Measurements from ENCODE around the gene ACP1. TPM values are rescaled to one million over a fixed set of nuclear protein-coding genes. Genes with fewer than 3 reads are reported as not detected.
A peak's percentile ranks its signal among the peaks of the same experiment; 100 is the strongest.

ACP1 gene
- total RNA-seq, 1 experiment from 2014 or later = 195 TPM

DNA sequence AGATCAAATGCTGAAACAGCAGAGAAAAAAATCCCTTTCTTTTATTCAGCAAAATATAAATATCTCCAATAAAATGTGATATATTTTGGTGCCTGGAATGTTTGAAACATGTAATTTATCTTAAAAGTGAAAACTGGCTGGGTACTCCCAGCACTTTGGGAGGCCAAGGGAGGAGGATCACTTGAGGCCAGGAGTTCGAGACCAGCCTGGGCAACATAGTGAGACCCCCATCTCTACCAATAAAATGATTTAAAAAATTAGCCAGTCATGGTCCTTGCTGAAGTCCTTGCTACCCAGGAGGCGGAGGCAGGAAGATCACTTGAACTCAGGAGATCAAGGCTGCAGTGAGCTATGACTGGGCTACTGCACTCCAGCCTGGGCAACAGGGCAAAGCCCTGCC is 9.6 kb upstream of the ACP1 start:
- DNase-seq (ENCODE audit: low read depth) = no peak

DNA sequence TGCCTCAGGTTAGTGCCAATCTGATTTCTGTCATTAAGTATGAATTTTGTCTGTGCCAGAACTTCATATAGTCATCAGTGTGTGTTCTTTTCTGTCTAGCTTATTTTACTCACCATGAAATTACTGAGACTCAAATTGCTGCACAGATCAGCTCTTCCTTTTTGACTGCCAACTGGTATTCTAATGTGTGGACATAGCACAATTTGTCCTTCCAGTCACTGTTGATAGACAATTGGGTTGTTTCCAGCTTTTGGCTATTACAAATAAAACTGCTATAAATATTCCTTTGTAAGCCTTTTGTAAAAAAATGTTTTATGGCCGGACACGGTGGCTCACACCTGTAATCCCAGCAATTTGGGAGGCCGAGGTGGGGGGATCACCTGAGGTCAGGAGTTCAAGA is 8.7 kb upstream of the ACP1 start:
- no peak for DNase-seq (ENCODE audit: low read depth)

DNA sequence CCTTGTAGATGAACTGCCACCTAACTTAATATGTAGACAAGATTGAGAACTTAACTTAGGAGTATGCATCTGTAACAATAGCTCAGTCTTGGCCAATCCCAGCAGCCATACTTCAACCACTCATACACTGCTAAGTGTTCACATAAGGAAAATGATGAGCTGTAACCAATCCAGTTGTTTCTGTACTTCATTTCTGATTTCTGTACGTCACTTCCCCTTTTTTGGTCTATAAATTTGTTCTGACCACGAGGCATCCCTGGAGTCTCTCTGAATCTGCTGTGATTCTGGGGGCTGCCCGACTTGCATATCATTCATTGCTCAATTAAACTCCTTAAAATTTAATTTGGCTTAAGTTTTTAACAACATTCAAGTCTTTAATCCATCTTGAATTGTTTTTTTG is 7.3 kb upstream of the ACP1 start:
- DNase-seq (ENCODE audit: low read depth) = no peak

DNA sequence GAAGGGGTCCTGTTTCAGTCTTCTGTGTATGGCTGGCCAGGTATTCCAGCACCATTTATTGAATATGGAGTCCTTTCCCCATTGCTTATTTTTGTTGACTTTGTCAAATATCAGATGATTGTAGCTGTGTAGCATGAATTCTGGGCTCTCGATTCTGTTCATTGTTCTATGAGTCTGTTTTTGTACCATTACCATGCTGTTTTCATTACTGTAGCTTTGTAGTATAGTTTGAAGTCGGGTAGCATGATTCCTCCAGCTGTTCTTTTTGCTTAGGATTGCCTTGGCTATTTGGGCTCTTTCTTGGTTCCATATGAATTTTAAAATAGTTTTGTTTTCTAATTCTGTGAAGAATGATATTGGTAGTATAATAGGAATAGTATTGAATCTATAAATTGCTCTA is 6.9 kb upstream of the ACP1 start:
- DNase-seq (ENCODE audit: low read depth) = no peak

DNA sequence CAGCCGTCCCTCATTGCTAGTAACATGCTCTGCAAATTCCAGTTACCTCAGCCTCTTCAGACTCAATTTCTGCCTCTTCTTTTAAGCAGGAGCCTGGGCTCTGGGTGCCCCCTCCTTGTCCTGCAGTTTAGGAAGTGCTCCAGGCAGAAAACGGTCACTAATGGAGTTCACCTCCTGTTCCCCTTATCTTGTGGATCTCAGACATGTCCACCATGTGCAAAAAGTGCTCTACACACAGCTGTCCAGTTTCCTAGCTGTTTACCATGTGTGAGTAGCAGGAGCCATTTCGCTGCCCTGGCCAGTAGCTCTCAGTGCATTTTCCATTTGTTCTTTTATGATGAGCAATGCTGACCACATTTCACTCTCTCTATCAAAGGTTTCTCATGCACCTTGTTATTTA is 5.8 kb upstream of the ACP1 start:
- no peak for DNase-seq (ENCODE audit: low read depth)

DNA sequence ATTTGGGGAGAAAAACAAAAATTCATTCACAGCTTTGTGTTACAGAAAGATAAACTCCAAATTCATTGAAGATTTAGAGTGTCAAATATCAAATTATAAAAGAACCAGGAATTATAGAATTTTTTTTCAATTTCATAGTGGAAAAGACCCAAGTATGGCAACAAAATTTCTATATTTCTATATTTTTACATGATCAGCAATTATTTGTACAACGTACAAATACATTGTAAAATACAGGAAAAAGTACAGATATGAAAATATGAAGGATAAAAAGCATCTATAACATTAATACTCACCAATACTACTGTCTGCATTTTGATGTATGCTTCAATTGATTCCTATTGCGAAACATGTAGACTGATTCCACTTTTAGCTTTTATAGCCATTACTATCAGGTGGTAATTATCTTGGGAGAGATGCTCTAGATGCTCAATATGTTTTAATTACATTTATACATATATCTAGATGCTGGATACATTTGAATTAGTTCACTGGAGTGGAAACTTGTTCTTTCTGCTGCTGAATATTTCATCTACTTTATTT is 4.9 kb upstream of the ACP1 start:
- DNase-seq (ENCODE audit: low read depth) = no peak

DNA sequence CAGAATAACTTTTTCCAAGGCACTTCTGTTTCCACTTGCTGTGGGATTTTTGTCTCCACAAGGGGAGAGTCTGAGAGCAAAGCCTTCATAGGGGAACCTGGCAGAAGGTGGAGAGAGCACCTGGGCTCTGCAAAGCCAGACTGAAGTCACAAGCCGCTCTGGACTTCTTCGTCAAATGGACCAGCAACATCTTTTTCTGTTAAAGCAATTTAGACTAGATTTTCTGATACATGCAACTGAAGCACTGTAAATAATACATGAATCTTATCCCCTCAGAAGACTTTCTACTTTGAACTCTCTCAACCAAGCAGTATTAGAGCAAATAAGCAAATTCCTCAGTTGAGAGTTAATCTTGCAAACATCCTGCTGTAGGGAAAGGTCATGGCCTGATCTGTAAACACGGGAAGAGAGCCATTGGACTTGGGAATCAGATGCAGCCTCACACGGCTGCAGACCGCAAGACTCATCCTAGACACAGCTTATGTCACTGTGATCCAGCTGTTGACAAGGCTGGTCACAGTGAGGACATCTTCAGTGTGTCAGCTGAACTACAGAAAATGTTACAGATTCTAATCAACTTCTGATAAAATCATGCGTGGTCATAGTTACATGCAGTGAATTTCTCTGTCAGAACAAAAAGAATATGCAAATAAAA is 4.1 kb upstream of the ACP1 start:
- no peak for DNase-seq (ENCODE audit: low read depth)

DNA sequence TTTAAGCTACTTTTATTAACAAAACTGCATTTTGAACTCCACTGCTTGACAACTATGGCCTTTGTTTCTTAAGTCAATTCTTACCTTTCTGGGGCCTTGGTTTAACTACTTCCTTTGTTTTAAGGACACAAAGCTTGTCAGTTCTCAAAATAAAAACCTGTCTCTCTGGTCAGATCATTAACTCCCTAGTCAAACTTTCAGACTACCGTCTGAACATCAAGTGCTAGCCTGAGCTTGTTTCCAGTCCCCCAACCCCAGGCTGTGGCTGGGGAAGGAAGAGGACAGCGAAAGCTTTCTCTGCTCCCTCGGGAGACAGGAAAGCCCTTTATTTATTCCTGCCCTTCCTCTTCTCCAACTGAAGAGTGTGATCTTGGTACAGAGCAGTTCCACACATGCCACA is 2.6 kb upstream of the ACP1 start:
- no peak for DNase-seq (ENCODE audit: low read depth)

DNA sequence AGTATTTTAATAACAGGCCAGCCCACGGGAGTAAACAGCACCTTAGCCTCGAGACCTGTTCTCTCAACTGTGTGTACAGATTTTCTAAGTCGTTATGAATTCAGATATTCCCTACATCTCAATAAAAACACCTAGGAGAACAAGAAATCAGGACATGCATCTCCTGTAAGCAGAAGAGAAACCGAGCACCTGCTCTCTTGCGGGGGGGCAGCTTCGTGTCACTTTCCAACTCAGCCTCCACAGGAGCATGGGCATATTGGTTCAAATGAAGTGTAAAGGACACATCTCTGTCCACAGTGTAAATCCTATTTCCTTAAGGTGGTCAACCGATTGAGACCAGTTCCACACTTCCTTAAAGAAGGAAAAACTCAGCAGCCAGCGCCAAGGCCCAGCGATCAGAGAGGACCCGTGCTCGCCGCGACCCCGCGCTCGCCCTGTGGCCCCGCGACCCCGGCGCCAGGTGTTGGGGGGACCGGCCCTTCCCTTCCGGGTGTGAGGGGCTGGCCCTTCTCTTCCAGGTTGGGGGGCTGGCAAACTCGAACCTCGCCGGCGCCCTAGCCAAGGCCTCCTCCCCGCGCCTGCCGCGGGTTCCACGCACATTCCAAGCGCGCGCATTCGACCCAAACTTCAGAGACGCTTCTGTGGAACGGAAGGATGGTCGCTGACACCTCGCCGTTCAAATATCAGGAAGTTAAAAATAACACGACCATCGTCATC is 1.6 kb upstream of the ACP1 start:
- no peak for DNase-seq (ENCODE audit: low read depth)

DNA sequence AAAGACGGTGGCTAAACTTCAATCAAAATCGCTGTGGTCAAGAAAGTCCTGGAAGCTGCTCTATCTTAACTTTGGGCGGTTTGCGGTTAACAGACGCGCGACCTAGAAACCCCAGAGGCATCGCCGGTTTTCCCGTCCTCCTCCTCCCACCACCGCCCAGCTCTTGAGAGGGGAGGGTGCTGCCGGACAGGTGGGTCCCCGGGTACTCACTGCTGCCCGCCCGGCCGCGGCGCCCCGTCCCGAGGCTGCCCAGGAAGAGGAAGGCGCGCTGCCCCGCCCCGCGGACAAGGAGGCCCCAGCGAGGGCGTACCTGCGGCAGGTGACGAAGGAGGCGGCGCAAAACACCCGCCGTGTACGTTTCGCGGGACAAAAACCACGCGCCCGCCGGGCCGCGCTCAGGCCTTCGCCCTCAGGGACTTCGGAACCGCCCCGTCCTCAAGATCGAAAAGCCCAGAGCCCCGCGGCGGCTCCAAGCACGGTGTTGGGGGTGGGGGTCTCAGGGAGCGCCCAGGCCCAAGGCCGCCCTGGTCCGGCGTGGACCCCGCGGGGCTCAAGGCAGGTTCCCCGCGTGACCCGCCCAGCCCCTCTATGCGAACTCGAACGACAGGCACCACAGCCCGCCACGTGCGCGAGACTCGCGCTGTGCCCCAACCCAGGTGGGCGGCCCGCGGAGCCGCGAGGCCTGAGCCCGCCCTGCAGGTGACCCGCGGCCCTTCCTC is 814 bp upstream of the ACP1 start, which contains the start of gene SH3YL1:
TSS of gene SH3YL1 (minus strand) at position 259 of the 719 bp plus-strand sequence. CDS start at position 211, 48 bp downstream.
- DNase-seq (ENCODE audit: low read depth) = peak; percentile 17

DNA sequence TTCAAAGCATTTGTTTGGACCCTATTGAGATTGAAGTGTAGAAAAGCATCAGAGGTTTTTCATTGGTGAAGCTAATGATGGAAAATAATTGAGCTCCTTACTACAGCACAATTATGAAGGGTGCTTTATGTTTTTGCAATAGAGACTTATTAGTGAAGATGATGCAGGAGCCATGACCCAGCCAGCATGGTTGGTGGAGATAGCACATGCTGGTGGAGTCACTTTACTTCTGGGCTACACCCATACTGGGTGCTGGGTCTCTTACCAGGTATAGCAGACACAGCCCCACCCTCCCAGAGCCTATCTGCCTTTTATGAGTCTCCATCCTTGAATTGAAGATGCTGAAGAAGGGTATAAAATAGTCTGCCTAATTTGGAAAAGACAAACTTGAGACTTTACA is 3.6 kb downstream of the ACP1 start:
- DNase-seq (ENCODE audit: low read depth) = no peak

DNA sequence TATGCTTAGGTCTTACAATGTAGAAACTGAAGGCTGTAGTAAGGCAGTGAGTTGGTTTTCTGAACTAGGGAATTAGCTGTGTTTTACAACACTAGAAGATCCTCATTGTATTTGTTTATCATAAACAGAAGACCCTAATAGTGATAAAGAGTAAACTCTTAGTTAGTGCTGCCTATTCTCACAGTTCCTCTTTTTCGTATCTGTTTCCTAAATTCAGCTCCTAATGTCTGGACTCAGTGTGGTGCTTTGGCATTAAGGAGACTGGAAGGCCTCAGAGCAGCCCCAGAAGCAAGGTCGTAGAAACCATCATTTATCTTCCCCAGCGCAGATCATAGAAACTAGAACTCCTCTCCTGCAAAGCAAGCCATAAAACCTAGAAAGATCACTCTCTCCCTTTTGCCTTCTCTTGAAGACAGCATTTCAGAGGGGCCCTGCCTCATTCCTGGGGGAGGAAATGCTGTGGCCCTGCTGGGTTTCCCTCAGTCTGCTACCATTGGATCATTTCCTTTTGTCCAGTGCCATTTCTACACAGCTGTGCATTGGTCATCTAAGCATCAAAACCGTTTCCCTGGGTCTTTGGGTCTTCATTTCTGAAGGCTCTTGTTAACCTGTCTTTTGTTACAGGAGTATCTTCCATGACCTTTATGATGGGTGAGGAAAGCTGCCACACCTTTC is 4.7 kb downstream of the ACP1 start:
- no peak for DNase-seq (ENCODE audit: low read depth)

DNA sequence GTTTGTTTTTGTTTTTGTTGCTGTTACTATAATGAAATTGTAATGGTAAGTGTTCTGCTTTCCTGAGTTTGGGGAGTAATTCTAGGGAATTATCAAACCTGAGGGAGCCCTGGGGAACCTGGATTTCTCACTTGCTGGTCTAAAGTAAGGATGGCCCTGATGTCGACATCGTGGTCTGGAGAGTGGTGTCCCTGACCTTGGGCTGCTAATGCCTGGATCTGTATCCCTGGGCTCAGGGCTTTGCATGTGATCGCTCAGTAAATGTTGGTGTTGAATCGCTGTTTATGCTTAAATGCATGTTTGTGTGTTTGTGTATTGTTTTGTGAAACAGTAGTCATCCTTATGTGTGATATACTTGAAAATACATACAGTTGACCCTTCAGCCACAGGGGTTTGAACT is 6.1 kb downstream of the ACP1 start:
- DNase-seq (ENCODE audit: low read depth) = no peak

DNA sequence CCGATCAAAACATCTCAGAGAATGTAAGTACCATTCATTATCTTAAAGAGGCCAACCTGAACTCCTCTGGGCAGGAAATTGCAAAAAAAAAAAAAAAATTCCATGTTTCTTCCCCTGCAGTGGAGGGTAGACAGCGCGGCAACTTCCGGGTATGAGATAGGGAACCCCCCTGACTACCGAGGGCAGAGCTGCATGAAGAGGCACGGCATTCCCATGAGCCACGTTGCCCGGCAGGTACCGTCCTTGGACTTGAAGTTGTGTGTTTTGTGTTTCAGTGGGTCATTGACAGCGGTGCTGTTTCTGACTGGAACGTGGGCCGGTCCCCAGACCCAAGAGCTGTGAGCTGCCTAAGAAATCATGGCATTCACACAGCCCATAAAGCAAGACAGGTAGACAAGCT is 7.2 kb downstream of the ACP1 start:
- DNase-seq (ENCODE audit: low read depth) = no peak

DNA sequence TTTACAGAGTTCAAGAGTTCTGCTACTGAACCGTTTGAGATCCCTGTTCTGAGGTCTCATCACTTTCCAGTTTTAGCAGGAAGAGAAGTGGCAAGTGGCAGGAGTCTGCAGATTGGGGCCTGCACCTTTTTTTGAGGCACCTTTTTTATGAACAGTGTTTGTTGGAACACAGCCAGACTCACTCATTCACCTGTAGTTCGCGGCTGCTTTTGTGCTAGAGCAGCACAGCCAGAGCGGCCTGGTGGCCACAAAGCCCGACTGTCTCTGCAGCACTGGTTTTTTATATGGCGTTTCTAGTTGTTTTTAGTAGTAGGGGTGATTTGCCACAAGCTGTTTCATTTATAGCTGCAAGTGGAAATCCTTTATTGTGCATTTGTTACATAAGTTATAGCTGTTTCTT is 8.6 kb downstream of the ACP1 start:
- DNase-seq (ENCODE audit: low read depth) = no peak

DNA sequence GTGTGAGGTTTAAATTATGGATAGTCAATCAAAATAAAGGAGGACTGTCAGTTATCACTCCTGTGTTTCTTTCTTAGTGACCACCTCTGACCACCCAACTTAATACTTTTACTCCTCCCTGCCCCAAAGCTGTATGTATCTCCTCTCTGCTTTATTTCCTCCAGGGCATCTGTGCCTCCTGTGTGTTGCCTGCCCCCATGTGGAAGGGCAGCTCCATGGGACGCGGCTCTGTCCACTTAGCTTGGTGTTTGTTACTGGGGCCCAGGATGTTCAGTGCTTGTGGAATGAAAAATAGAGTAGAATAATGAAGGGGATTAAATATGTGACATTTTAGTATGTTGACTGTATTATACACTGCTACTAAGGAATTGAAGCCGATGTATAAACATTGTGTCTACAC is 9.8 kb downstream of the ACP1 start:
- no peak for DNase-seq (ENCODE audit: low read depth)

DNA sequence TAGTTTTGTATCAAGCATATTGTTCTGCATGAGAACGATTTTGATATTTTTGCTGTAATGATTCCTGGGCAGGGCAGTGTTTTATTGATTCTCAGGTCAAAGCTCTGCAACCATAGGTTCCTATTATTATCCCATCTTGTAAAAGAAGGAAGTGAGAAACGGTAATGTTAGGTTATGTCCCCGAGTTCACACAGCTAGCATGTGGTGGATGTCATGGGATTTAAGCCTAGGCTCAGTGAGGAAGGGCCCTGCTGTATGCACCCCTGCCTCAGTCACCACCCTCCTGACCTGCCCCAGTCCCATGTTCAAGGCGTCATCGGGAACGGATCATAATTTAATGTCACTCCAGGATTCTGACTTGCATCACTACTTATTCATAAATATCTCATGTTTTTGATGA is 10.7 kb downstream of the ACP1 start:
- no peak for DNase-seq (ENCODE audit: low read depth)

DNA sequence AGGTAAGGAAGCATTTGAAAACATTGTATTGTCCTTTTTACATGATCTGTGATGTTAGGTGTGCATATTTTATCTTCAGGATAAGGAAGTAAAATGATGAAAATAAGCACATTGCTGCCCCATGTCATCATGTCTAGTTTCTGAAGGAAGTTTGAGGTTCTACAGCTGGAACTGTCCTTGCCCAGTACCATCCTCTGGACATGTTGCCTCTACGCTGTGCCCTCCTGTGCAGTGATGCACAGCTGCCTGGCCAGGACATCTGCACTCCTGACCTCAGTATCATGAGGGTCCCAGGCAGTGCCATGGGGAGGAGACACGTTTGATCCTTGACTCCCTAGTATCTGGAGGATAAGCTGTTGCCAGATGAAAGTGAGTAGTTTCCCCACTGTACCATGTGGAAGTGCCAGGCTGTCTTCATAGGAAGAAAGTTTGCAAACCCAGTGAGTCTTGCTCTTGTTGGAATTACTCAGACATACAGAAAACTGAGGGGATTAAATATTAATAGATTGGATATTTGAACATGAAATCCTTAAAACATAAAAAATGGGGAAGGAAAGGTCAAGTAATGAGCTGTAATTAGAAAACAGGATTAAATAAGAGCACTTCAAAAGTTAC is 13.7 kb downstream of the ACP1 start:
- DNase-seq (ENCODE audit: low read depth) = no peak

DNA sequence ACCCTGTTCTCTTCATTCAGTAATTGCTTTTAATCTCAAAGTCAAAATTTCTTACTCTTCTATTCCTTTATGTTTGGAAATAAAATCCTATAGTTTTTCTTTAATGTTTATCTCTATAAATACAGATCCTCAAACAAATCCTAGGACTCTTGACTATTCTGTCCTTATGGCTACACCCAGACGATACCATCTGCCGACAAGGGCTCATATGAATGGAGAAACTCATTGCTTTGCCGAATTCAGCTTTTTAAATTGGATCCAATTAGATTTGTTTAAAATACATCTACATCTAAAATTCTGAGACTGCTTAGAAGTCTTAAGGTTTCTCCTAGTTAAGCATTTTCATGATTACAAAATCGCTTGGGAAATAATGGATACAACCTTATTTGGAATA is 14.2 kb downstream of the ACP1 start:
- DNase-seq (ENCODE audit: low read depth) = no peak

DNA sequence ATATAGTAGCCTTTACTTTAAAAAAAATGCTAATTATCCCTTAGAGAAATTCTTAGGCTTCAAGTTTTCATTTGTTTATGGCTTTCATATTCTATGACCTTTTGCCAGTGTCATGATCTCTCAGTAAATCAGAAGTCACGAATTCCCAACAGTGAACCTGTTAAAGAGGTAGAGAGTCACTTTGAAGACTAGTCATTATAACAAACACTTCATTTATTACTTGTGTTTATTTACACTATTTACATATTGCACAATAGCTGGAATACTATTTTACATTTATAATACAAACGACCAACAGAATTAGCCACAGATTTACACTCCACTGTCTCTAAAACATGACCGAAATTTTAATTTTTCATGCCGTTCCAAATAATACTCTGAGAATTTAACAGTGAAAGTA is 14.6 kb downstream of the ACP1 start:
- DNase-seq (ENCODE audit: low read depth) = no peak

DNA sequence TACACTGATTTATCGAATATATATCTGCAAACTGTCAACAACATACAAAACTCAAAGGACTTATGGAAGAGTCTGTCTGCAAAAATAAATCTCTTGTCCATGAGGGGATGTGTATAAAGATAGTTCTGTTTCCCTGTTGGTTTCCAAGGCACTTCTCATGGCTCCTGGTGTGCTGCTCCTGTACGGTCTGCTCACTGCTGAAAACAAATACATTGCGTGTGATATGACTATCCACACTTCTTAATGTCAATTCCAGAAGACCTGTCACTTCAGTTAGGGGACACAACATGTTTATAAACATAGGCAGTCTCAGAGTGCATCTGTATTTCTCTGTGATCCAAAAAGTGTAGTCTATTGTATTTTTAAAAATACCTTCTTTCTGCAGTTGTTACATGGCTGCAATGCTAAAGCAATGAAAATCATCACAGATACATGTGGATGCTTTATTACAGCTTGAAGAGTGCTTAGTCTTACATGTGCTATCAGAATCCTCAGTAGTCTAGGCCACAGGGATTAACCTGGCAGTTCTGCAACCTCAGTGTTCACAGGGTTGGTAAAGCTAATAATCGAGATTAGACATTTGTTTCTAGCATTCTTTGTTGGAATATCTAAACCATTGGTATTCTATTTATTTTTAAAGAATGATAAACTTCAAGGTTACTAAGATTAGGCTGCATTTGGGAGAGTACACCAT is 15.4 kb downstream of the ACP1 start:
- no peak for DNase-seq (ENCODE audit: low read depth)
